Measurements from ENCODE around the gene IQCN. TPM values are rescaled to one million over a fixed set of nuclear protein-coding genes. Genes with fewer than 3 reads are reported as not detected.

IQCN gene
- total RNA-seq, 3 donors from 2014 or later (not counting 1 experiment from before 2014, with no cell fraction given) = 13.7 to 19.4 (median 15.6) TPM

GRCh38 chr19:18264971-18265540, 9.2 kb downstream of the IQCN start:
- ATAC-seq (no peak), DNase-seq (no peak)
- no peak for TF ChIP-seq CTCF (IDR thresholded peaks at IDR 0.05)
- no peak overlapping the region for H3K27ac ChIP-seq (ENCODE audit: low read length)
- H3K4me1 ChIP-seq (ENCODE audit: control insufficient read depth, insufficient read depth, low read length) = no peaks in the 10 kb centered on the region
- Mint-ChIP-seq H3K27ac (no peak overlapping the region), H3K27me3 (ENCODE audit: low read depth in 2 of 2) (no peaks in the 10 kb centered on the region), H3K4me1 (peaks cover 0 to 5% of the 10 kb centered on the region in 2 donors), H3K36me3 (no peaks in the 10 kb centered on the region), H3K9me3 (no peaks in the 10 kb centered on the region), H3K4me3 (no peak overlapping the region)
- peaks cover 33% of the 10 kb centered on the region for H3K36me3 ChIP-seq (ENCODE audit: control insufficient read depth, insufficient read depth, low read length)
- WGBS (ENCODE audit: insufficient coverage) = 96% methylated on average over 23 of the region's 23 CpGs
- no peak overlapping the region for H3K4me3 ChIP-seq (ENCODE audit: low read length)
- no peaks in the 10 kb centered on the region for H3K27me3 ChIP-seq (ENCODE audit: control insufficient read depth, insufficient read depth, low read length)
- intact Hi-C loops (cut with micrococcal nuclease) = no loop called here
- H3K9me3 ChIP-seq (ENCODE audit: control insufficient read depth, insufficient read depth, low read length) = no peaks in the 10 kb centered on the region

- Mint-ChIP-seq H3K9me3 (no peaks in the 10 kb centered on the region), H3K27ac (no peak overlapping the region), H3K4me1 (peaks cover 0 to 5% of the 10 kb centered on the region in 2 donors), H3K4me3 (no peak overlapping the region), H3K27me3 (ENCODE audit: low read depth in 2 of 2) (no peaks in the 10 kb centered on the region), H3K36me3 (no peaks in the 10 kb centered on the region)
- Histone ChIP-seq H3K9me3 (ENCODE audit: control insufficient read depth, insufficient read depth, low read length) (no peaks in the 10 kb centered on the region), H3K36me3 (ENCODE audit: control insufficient read depth, insufficient read depth, low read length) (peaks cover 33% of the 10 kb centered on the region), H3K27ac (ENCODE audit: low read length) (no peak overlapping the region), H3K4me3 (ENCODE audit: low read length) (no peak overlapping the region), H3K27me3 (ENCODE audit: control insufficient read depth, insufficient read depth, low read length) (no peaks in the 10 kb centered on the region), H3K4me1 (ENCODE audit: control insufficient read depth, insufficient read depth, low read length) (no peaks in the 10 kb centered on the region)
- ATAC-seq (no peak), DNase-seq (peak in 1 of 2 donors; percentile 21)
- WGBS (ENCODE audit: insufficient coverage) = 96% methylated on average over 23 of the region's 23 CpGs
- intact Hi-C loops (cut with micrococcal nuclease) = no loop called here
- TF ChIP-seq CTCF (IDR thresholded peaks at IDR 0.05) = no peak
These were observed 10.0 kb downstream of the IQCN start for GRCh38 chr19:18264137-18264854.

GRCh38 chr19:18263324-18264136, 10.7 kb downstream of the IQCN start:
- H3K9me3 Mint-ChIP-seq = no peaks in the 10 kb centered on the region
- intact Hi-C loops (cut with micrococcal nuclease) = no loop called here
- WGBS (ENCODE audit: insufficient coverage) = 86% methylated on average over 16 of the region's 16 CpGs
- DNase-seq = peak in 1 of 2 donors; percentile 16
- H3K27me3 ChIP-seq (ENCODE audit: control insufficient read depth, insufficient read depth, low read length) = no peaks in the 10 kb centered on the region
- peaks cover 0 to 5% of the 10 kb centered on the region in 2 donors for H3K4me1 Mint-ChIP-seq
- no peaks in the 10 kb centered on the region for H3K9me3 ChIP-seq (ENCODE audit: control insufficient read depth, insufficient read depth, low read length)
- H3K27ac Mint-ChIP-seq = no peak overlapping the region
- TF ChIP-seq CTCF (IDR thresholded peaks at IDR 0.05) = no peak
- no peak overlapping the region for H3K4me3 ChIP-seq (ENCODE audit: low read length)
- H3K4me3 Mint-ChIP-seq = no peak overlapping the region
- peaks cover 33% of the 10 kb centered on the region for H3K36me3 ChIP-seq (ENCODE audit: control insufficient read depth, insufficient read depth, low read length)
- H3K36me3 Mint-ChIP-seq = no peaks in the 10 kb centered on the region
- H3K27ac ChIP-seq (ENCODE audit: low read length) = no peak overlapping the region
- H3K27me3 Mint-ChIP-seq (ENCODE audit: low read depth in 2 of 2) = no peaks in the 10 kb centered on the region
- no peak for ATAC-seq
- H3K4me1 ChIP-seq (ENCODE audit: control insufficient read depth, insufficient read depth, low read length) = no peaks in the 10 kb centered on the region
